Neural cell (in vitro differentiated cells): ENCODE data around the gene COL4A2. TPM values are rescaled to one million over a fixed set of nuclear protein-coding genes. Genes with fewer than 3 reads are reported as not detected.

ENCODE experiments used
- H2AFZ ChIP-seq: fragments of 200-600, 300-800 bp; sonication (generic), shearing (Covaris generic); 2 replicates; pipeline ENCODE4 v1.6.0; 2014; ENCODE audit warnings: low read depth, mild to moderate bottlenecking, antibody characterized with exemption, low read length, moderate library complexity
- H3F3A ChIP-seq: fragments of 200-600 bp; shearing (Covaris generic); 2 replicates; pipeline ENCODE4 v1.6.1; 2016; ENCODE audit warnings: mild to moderate bottlenecking, moderate library complexity, mixed read lengths, antibody characterized with exemption, low read length; ENCODE audit not compliant: insufficient read depth, poor library complexity, severe bottlenecking
- H3K27ac ChIP-seq: fragments of 200-600, 300-800 bp; sonication (generic), shearing (Covaris generic); 2 replicates; pipeline ENCODE4 v1.5.1; 2014; ENCODE audit warnings: mild to moderate bottlenecking, low read length, moderate library complexity
- H3K27me3 ChIP-seq: fragments of 300-800, 200-600 bp; sonication (generic), shearing (Covaris generic); 2 replicates; pipeline ENCODE4 v1.6.0; 2014; ENCODE audit warnings: mild to moderate bottlenecking, low read depth, low read length, moderate library complexity; ENCODE audit not compliant: insufficient read depth
- H3K36me3 ChIP-seq: fragments of 300-800, 200-600 bp; sonication (generic), shearing (Covaris generic); 2 replicates; pipeline ENCODE4 v1.5.1; 2014; ENCODE audit warnings: mild to moderate bottlenecking, antibody characterized with exemption, low read length, moderate library complexity; ENCODE audit not compliant: insufficient read depth
- H3K4me2 ChIP-seq: fragments of 300-800, 200-600 bp; sonication (generic), shearing (Covaris generic); 2 replicates; pipeline ENCODE4 v1.6.0; 2014; ENCODE audit warnings: mild to moderate bottlenecking, low read length
- H3K4me3 ChIP-seq: fragments of 300-800, 200-600 bp; sonication (generic), shearing (Covaris generic); 2 replicates; pipeline ENCODE4 v1.5.1; 2014; ENCODE audit warnings: mild to moderate bottlenecking, low read length, moderate library complexity
- H3K79me2 ChIP-seq: fragments of 200-600 bp; shearing (Covaris generic); replicated peaks from 2 replicates; pipeline ENCODE4 v1.6.0; 2014; ENCODE audit warnings: mild to moderate bottlenecking, low read length, moderate library complexity; ENCODE audit not compliant: insufficient read depth
- H3K9ac ChIP-seq: fragments of 300-800, 200-600 bp; sonication (generic), shearing (Covaris generic); 2 replicates; pipeline ENCODE4 v1.6.1; 2016; ENCODE audit warnings: mild to moderate bottlenecking, low read length, mixed read lengths
- H3K9me2 ChIP-seq: fragments of 200-600 bp; shearing (Covaris generic); 2 replicates; pipeline ENCODE4 v1.6.1; 2016; ENCODE audit warnings: mild to moderate bottlenecking, low read length, mixed read lengths; ENCODE audit not compliant: insufficient read depth
- H3K9me3 ChIP-seq: fragments of 200-600, 300-800 bp; sonication (generic), shearing (Covaris generic); 2 replicates; pipeline ENCODE4 v1.6.1; 2016; ENCODE audit warnings: mild to moderate bottlenecking, mixed run types, low read length, moderate library complexity, mixed read lengths
- H4K20me1 ChIP-seq: fragments of 200-600 bp; shearing (Covaris generic); 2 replicates; pipeline ENCODE4 v1.6.1; 2016; ENCODE audit warnings: mild to moderate bottlenecking, mixed run types; ENCODE audit not compliant: insufficient read depth
- EP300 ChIP-seq: fragments of 450-650 bp; conservative IDR thresholded peaks from 2 replicates; pipeline ENCODE4 v1.6.1; 2014; ENCODE audit warnings: antibody characterized with exemption, mild to moderate bottlenecking, moderate library complexity; ENCODE audit not compliant: poor library complexity, severe bottlenecking
- EZH2 ChIP-seq: fragments of 200-600, 300-800 bp; shearing (Covaris generic), sonication (generic); IDR thresholded peaks from 2 replicates; pipeline ENCODE4 v1.6.1; 2014; ENCODE audit warnings: antibody characterized with exemption, low read length, borderline replicate concordance, mild to moderate bottlenecking; ENCODE audit not compliant: insufficient read depth, poor library complexity, severe bottlenecking
- MXI1 ChIP-seq: fragments of 450-650 bp; conservative IDR thresholded peaks from 2 replicates; pipeline ENCODE4 v1.6.1; 2014; ENCODE audit warnings: antibody characterized with exemption, mild to moderate bottlenecking; ENCODE audit not compliant: poor library complexity, severe bottlenecking
- POLR2AphosphoS5 ChIP-seq: IDR thresholded peaks from 2 replicates; pipeline ENCODE4 v1.6.1; 2012
- RAD21 ChIP-seq: fragments of 450-650 bp; conservative IDR thresholded peaks from 2 replicates; pipeline ENCODE4 v1.6.1; 2014; ENCODE audit warnings: antibody characterized with exemption, mild to moderate bottlenecking, moderate library complexity
- SMC3 ChIP-seq: fragments of 450-650 bp; conservative IDR thresholded peaks from 2 replicates; pipeline ENCODE4 v1.6.1; 2014; ENCODE audit warnings: antibody characterized with exemption, mild to moderate bottlenecking, moderate library complexity; ENCODE audit not compliant: poor library complexity
- TAF1 ChIP-seq: IDR thresholded peaks from 2 replicates; pipeline ENCODE4 v1.6.1; 2012; ENCODE audit warnings: low read depth
- polyA plus RNA-seq: library from polyadenylated mRNA; depleted of rRNA; stranded (reverse); fragments of >200 nt; gene quantifications from 2 replicates; pipeline ENCODE4 v1.2.3, GENCODE V29; 2014
- TF ChIP-seq, protein P1 (sequence below): fragments of 450-650 bp; IDR thresholded peaks from 2 replicates; pipeline ENCODE4 v1.5.1; 2014; ENCODE audit warnings: antibody characterized with exemption, mild to moderate bottlenecking, moderate library complexity; ENCODE audit not compliant: poor library complexity, severe bottlenecking
- TF ChIP-seq, protein P2 (sequence below): IDR thresholded peaks from 2 replicates; pipeline ENCODE4 v1.6.1; 2012; ENCODE audit warnings: borderline replicate concordance

The COL4A2 gene
- polyA plus RNA-seq, 1 donor from 2014 or later: 30.8 TPM

DNA sequence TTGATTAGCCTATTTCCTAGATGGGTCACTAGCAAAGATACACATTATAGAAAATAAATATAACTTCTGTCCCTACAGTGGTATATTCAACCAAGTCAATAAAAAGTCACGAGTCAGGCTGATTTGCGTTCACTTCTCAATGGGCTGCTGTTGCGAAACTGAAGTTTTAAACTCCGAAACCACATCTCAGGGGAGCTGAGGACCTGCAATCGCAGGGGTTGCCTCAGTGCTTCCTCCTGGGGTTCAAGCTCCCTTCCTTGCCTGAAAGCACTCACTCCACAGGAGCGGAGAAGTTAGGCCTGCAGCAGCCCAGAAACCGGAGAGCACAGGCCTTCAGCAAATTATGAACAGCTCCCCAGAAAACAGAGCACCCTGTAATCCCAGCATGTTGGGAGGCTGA is 214.9 kb downstream of the COL4A2 start:
- Histone ChIP-seq H4K20me1 (no peaks in the 10 kb centered on the region), H2AFZ (no peak overlapping the region), H3K79me2 (no peaks in the 10 kb centered on the region), H3K4me2 (no peak overlapping the region), H3K36me3 (no peaks in the 10 kb centered on the region), H3F3A (no peaks in the 10 kb centered on the region), H3K9me2 (no peaks in the 10 kb centered on the region), H3K27me3 (no peaks in the 10 kb centered on the region), H3K4me3 (no peak overlapping the region), H3K27ac (no peak overlapping the region), H3K9me3 (no peaks in the 10 kb centered on the region), H3K9ac (no peak overlapping the region)
- TF ChIP-seq POLR2AphosphoS5 (no peak), RAD21 (no peak)

DNA sequence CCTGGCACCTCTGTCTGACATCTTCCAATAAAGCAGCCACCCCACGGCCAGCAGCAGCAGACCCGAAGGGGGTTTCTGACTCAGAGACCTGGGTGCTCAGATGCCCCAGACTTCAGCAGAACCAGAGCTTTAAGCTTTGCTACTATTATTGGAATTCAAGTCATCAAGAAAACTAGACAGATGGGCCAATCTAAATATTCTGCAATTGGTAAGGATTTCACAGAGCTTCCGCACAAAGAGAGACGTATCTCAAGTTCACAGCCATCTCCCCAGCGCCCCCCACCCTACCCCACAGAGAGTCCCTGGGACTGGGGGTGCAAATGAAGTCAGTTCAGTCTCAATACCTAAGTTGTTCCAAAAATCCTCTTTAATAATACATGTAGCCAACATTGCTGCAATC is 215.6 kb downstream of the COL4A2 start:
- no peaks in the 10 kb centered on the region for H3K9me2 ChIP-seq
- H3K27ac ChIP-seq: no peak overlapping the region
- no peak overlapping the region for H3K9ac ChIP-seq
- H3K79me2 ChIP-seq: no peaks in the 10 kb centered on the region
- H3K4me3 ChIP-seq: no peak overlapping the region
- H3K9me3 ChIP-seq: no peaks in the 10 kb centered on the region
- H3K4me2 ChIP-seq: no peak overlapping the region
- no peaks in the 10 kb centered on the region for H3F3A ChIP-seq
- H3K27me3 ChIP-seq: no peaks in the 10 kb centered on the region
- no peaks in the 10 kb centered on the region for H4K20me1 ChIP-seq
- no peak overlapping the region for H2AFZ ChIP-seq
- TF ChIP-seq SMC3 (no peak), MXI1 (no peak), EP300 (no peak), EZH2 (no peak), TAF1 (no peak), RAD21 (no peak), POLR2AphosphoS5 (no peak)
- TF ChIP-seq, protein P1, sequence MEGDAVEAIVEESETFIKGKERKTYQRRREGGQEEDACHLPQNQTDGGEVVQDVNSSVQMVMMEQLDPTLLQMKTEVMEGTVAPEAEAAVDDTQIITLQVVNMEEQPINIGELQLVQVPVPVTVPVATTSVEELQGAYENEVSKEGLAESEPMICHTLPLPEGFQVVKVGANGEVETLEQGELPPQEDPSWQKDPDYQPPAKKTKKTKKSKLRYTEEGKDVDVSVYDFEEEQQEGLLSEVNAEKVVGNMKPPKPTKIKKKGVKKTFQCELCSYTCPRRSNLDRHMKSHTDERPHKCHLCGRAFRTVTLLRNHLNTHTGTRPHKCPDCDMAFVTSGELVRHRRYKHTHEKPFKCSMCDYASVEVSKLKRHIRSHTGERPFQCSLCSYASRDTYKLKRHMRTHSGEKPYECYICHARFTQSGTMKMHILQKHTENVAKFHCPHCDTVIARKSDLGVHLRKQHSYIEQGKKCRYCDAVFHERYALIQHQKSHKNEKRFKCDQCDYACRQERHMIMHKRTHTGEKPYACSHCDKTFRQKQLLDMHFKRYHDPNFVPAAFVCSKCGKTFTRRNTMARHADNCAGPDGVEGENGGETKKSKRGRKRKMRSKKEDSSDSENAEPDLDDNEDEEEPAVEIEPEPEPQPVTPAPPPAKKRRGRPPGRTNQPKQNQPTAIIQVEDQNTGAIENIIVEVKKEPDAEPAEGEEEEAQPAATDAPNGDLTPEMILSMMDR: no peak
- TF ChIP-seq, protein P2, sequence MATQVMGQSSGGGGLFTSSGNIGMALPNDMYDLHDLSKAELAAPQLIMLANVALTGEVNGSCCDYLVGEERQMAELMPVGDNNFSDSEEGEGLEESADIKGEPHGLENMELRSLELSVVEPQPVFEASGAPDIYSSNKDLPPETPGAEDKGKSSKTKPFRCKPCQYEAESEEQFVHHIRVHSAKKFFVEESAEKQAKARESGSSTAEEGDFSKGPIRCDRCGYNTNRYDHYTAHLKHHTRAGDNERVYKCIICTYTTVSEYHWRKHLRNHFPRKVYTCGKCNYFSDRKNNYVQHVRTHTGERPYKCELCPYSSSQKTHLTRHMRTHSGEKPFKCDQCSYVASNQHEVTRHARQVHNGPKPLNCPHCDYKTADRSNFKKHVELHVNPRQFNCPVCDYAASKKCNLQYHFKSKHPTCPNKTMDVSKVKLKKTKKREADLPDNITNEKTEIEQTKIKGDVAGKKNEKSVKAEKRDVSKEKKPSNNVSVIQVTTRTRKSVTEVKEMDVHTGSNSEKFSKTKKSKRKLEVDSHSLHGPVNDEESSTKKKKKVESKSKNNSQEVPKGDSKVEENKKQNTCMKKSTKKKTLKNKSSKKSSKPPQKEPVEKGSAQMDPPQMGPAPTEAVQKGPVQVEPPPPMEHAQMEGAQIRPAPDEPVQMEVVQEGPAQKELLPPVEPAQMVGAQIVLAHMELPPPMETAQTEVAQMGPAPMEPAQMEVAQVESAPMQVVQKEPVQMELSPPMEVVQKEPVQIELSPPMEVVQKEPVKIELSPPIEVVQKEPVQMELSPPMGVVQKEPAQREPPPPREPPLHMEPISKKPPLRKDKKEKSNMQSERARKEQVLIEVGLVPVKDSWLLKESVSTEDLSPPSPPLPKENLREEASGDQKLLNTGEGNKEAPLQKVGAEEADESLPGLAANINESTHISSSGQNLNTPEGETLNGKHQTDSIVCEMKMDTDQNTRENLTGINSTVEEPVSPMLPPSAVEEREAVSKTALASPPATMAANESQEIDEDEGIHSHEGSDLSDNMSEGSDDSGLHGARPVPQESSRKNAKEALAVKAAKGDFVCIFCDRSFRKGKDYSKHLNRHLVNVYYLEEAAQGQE: no peak
- no peaks in the 10 kb centered on the region for H3K36me3 ChIP-seq

- H3K9me3 ChIP-seq: no peaks in the 10 kb centered on the region
- no peaks in the 10 kb centered on the region for H3K27me3 ChIP-seq
- H3K36me3 ChIP-seq: no peaks in the 10 kb centered on the region
- no peak overlapping the region for H2AFZ ChIP-seq
- no peaks in the 10 kb centered on the region for H3K79me2 ChIP-seq
- H3K9ac ChIP-seq: no peak overlapping the region
- no peaks in the 10 kb centered on the region for H3K9me2 ChIP-seq
- no peak overlapping the region for H3K27ac ChIP-seq
- TF ChIP-seq, protein P1: no peak
- TF ChIP-seq SMC3: no peak
- no peak for TF ChIP-seq EP300
- TF ChIP-seq MXI1: no peak
- TF ChIP-seq TAF1: no peak
- TF ChIP-seq POLR2AphosphoS5: no peak
- TF ChIP-seq, protein P2: no peak
- TF ChIP-seq EZH2: no peak
- no peak for TF ChIP-seq RAD21
- no peaks in the 10 kb centered on the region for H3F3A ChIP-seq
- H4K20me1 ChIP-seq: no peaks in the 10 kb centered on the region
- no peak overlapping the region for H3K4me2 ChIP-seq
- H3K4me3 ChIP-seq: no peak overlapping the region
Observed at GRCh38 chr13:110523180-110523579, 216.1 kb downstream of the COL4A2 start.
